Fibroblast of skin of left quadriceps (primary cell): ENCODE results near the gene EIF2B2.
A peak's percentile ranks its signal among the peaks of the same experiment; 100 is the strongest.
"Not testable (repeated sequence)": the region's sequence is repeated elsewhere in the genome, so short reads cannot be mapped to it uniquely, and the experiment has no call there.

Source experiments
- DNase-seq, 2 experiments: peaks; one replicate each; pipeline ENCODE4 v3.0.0-alpha.2; 2013; ENCODE audit warnings: low read depth in 2 of 2

EIF2B2 gene

DNA sequence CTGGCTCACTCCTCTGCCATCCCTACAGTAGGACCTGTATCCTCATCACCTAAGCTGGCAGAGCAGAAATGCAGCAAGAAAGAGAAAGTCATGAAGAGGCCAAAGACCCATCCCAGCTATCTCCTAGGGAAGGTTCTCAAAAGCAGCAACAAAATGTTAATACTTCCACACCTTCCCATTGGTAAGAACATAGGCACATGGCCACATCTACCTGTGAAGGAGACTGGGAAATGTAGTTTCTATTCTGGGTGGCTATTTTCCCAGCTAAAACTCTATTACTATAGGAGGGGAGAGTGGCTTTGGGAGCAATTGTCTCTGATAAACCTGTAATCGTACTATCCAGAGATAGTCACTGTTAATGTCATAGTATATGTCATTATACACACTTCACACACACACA, 13.7 kb upstream of the EIF2B2 start:
- DNase-seq: no peak

GRCh38 chr14:74994182-74994581, 8.5 kb upstream of the EIF2B2 start:
- not testable (repeated sequence) for DNase-seq

DNA sequence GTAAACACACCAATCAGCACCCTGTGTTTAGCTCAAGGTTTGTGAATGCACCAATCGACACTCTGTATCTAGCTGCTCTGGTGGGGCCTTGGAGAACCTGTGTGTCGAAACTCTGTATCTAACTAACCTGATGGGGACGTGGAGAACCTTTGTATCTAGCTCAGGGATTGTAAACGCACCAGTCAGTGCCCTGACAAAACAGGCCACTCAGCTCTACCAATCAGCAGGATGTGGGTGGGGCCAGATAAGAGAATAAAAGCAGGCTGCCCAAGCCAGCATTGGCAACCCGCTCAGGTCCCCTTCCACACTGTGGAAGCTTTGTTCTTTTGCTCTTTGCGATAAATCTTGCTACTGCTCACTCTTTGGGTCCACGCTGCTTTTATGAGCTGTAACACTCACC, 6.9 kb upstream of the EIF2B2 start:
- DNase-seq: not testable (repeated sequence)

DNA sequence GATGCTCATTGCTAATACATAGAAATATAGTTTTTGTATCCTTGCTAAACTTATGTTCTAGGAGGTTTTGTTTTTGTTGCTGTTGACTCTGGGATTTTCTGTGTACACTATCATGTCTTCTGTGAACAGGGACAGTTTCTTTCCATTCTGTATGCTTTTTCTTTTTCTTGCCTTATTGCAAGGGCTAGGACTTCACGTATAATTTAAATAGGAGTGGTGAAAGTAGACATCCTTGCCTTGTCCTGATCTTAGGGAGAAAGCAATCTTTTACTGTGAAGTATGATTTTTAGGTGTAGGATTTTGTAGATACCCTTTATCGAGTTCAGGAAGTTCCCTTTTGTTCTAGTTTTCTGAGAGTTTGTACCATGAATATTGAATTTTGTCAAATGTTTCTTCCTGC, 1.5 kb upstream of the EIF2B2 start:
- no peak for DNase-seq

DNA sequence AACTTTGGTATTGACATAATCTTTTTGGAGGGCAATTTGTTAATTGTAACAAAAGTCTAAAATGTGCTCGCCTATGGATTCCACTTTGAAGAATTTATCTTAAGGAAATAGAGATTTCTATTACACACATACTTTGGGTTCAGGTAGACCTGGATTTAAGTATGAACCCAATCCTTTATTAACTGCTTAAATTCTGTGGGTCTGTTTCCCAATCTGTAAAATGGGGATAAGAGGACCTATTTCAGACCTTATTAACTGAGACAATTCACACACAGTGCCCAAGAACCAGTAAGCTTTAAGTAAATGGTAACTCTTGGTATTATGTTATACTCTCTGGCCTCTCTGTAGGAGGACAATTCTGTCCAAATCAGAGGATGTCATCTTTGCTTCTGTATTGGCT, 822 bp upstream of the EIF2B2 start:
- no peak for DNase-seq

DNA sequence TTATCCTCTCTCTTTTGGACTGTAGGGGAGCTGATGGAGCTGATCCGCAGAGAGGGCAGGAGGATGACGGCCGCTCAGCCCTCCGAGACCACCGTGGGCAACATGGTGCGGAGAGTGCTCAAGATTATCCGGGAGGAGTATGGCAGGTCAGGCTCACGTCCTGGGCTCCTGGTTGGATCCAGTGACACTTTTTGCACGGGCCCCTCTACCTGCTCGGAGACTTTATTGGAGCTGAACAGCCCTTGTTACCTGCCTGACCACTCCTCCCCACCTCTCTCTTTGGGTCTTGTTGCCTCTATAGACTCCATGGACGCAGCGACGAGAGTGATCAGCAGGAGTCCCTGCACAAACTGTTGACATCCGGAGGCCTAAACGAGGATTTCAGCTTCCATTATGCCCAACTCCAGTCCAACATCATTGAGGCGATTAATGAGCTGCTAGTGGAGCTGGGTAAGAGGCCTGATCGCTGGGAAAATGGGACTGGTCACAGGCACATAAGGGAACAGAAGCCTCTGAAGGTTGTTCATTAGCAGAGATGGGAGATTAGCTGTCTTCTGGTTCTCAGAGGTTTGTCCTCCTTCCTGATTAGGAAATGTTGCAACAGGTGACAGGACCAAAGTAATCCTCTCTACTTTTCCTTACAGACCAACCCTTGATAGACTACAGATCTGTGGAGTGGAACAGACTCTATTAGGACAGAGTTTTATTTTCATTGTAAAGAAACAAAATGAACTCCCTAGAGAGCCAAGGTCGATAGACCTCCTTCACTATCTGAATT, 718 bp downstream of the EIF2B2 start:
- DNase-seq: no peak

DNA sequence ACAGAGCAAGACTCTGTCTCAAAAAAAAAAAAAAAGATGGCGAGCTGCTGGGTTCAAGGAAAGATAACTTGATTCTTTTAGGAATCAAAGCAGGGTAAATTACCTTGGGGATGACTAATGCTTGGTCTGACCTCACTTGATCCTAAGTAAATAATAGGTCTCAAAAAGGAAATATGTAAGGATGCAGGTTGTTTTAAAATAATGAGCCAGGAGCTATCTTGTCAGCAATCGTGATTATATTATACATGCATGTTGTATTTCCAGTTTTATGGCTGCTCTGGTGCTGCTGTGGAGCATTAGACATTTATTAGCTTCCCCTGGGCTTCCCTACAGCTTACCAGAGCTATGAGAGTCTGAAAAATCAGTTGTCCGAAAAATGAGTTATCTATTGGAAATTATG, 2.6 kb downstream of the EIF2B2 start:
- DNase-seq: no peak

DNA sequence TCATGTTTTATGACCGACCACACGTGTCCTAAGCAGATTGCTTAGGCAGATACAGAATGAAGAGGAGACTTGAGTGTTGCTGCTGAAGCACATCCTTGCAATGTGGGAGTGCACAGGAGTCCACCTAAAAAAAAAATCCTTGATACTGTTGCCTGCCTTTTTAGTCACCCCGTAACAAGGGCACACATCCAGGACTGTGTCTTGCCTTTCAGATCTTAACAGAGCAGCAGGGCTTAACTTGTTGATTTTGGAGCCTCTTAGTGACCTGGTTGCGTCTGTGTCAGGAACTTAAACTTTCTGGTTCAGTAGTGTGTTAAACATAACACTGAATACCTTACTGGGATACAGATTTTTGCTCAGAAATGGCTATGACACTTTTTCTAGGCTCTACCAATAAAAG, 6.5 kb downstream of the EIF2B2 start:
- DNase-seq: no peak

- no peak for DNase-seq
These were observed 7.9 kb downstream of the EIF2B2 start for GRCh38 chr14:75010472-75011093.

- peak in 1 of 2 experiments; percentile 25 for DNase-seq
These were observed 8.8 kb downstream of the EIF2B2 start for GRCh38 chr14:75011356-75011994.

- no peak for DNase-seq
These were observed 10.6 kb downstream of the EIF2B2 start for GRCh38 chr14:75013290-75013689.

GRCh38 chr14:75015496-75015895, 12.8 kb downstream of the EIF2B2 start:
- no peak for DNase-seq

- no peak for DNase-seq
These were observed 14.1 kb downstream of the EIF2B2 start for GRCh38 chr14:75016815-75017214.

DNA sequence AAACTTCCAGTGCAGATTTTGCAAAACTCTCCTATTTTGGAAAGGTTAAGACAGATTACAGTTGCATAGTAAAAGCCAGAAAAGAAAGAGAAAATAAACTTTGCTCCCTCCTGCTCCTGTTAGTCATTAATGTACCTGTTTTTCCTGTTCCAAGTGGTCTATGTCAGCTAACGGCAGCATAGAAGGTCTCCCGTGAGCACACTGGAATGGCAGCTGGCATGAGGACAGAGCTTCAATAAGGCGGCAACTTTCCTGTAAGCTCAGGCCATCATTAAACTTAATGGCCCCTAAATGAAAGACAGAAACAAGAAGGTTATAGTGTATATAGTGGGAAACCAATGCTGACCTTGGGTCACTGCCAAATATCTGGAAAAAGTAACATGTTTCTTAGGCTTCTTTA, 16.0 kb downstream of the EIF2B2 start:
- DNase-seq: no peak

GRCh38 chr14:75022655-75023054, 19.9 kb downstream of the EIF2B2 start:
- DNase-seq: no peak

DNA sequence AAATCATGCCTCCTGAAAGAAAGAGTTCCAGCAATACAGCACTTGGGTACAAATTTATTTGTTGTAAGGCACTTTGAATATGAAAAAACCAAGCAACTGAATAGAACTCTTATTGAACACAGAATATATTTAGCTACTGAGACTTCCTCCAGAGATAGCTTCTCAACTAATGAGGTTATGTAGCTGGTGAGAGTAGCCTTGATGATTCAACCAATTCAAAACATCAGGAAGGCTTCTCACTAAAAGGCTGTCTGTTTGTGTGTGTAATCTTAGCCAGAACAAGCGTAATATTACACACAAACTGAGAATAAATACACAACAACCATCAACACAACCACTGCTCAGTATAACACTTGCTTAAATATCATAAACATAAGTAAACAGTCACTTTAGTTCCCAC, 20.4 kb downstream of the EIF2B2 start:
- DNase-seq: no peak

- DNase-seq: no peak
These were observed 22.4 kb downstream of the EIF2B2 start for GRCh38 chr14:75025082-75025481.

- no peak for DNase-seq
These were observed 23.2 kb downstream of the EIF2B2 start for GRCh38 chr14:75025876-75026275.

GRCh38 chr14:75030147-75030546, 27.4 kb downstream of the EIF2B2 start:
- DNase-seq: no peak

GRCh38 chr14:75032939-75033338, 30.2 kb downstream of the EIF2B2 start:
- no peak for DNase-seq

DNA sequence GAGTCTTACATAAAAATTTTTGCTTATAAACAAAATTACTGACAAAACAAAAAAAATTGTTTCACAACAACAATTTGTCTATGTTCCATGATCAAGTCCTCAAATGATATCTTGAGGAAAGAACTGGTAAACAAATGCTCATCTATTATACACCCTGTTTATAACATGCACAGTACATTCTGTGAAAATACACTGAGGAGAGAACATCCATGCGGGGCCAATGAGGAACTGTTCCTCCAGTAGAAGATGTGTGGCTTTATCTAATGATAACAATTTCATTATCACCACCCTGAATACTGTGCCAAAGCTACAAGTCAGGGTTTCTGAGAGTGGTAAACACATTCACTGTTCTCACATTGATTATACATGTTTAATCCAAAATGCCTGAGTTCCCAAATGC, 37.8 kb downstream of the EIF2B2 start:
- no peak for DNase-seq

DNA sequence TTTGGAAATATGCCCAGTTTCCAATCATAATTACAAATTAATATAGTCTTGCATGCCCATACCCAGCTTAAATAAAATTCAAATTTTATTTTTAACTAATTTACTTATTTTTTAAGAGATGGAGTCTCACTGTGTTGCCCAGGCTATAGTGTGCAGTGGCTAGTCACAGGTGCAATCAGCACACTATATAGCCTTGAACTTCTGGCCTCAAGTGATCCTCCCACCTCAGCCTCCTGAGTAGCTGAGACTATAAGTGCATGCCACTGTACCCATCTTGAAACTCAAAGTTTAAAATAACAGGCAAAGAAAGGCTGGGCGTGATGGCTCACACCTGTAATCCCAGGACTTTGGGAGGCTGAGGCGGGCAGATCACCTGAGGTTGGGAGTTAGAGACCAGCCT, 38.2 kb downstream of the EIF2B2 start:
- no peak for DNase-seq

DNA sequence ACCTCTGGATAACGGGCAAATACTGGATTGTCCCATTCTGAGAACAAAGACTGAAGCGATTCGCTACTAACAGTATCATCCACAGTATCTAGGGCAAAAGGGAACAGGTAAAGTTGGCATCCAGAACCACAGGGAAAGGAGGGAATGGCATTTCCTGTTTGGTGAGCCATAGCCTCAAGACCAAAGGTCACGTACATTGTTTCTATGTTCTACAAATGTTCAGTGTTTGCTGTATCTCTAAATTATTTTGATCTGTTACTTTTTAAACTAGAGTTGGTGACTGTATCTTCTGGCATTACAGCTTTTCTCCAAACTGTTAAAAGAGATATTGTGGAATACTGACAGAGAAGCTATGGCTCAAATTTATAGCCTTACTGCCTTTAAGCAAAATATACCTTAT, 38.9 kb downstream of the EIF2B2 start:
- no peak for DNase-seq
